ENCODE data around the gene FGF1.

FGF1 gene

DNA sequence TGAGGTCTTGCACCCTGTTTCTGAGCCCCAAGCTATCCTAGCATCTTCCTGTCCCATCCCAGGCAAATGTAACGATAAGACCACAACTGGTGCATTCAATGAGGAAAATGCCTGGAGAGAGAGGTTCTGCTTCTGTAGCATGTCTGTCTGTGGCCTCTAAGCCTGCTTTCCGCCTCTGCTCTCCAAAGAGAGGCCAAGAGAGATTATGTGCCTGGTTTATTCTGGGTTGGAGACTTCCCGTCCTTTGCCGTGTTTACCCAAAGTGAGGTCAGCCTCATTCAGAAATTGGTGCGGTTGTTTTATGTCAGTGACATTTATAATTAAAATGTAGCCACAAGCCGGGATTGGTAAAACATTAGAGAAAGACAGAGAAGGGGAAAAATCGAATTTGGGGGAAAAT, 77.8 kb downstream of the FGF1 start:
- DNase-seq, result no peak

DNA sequence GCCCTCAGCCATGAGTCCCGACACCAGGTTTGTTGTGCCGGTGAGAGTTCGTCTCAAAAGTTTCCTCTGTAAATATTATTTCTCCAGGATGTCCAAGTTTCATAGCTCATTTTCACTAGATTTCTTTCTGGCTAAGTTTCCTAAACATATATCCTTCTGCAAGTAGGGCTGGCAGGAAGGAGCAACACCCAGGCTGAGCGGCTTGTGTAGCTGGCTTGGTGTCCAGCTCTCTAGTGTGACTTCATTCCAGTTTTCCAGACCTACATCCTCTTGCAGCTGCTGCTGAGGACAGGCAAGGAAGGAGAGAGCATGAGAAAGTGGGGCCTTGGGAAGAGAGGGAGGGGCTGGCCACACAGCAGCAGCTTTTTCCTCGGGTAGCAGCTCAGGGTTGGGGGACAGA, 80.3 kb downstream of the FGF1 start:
- no peak for DNase-seq

DNA sequence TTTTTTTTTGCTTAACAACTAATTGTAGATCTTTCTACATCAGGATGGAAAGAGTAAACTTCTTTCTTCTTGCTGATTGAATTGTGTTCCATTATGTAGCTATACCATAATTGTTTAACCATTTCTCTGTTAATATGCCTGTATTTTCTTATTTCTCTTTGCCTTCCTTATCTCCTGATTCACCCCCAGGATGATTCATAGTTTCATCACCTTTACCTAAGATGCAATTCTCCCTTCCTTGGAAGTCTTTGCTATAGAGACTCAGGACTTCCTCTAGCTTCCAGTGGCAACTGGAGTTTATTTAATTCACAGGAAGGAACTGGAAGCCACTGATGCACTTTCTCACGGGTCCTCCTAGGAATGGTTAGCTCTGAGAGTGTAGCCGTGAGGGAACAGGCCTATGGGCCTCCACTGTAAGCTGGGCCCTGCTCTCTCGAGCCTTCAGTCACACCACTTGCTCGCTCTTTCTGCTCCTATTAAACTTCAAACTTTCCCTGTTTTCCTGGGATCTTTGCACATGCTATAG, 83.1 kb downstream of the FGF1 start:
- DNase-seq, result no peak

DNA sequence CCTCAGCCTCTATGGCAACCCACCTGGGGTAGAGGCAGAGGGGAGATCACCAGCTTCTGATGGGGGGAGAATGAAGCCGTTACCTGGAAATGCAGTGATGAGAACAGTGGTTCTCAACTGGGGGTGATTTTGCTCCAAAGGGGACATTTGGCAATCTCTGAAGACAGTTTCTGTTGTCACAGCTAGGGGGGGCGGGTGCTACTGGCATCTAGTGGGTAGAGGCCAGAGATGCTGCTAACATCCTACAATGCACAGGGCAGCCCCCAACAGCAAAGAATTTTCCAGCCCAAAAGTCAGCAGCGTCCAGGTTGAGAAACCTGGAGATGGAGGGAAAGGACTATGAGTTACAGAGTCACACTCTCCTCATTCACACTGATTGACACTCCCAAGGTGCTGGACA, 84.5 kb downstream of the FGF1 start:
- DNase-seq, result no peak

DNA sequence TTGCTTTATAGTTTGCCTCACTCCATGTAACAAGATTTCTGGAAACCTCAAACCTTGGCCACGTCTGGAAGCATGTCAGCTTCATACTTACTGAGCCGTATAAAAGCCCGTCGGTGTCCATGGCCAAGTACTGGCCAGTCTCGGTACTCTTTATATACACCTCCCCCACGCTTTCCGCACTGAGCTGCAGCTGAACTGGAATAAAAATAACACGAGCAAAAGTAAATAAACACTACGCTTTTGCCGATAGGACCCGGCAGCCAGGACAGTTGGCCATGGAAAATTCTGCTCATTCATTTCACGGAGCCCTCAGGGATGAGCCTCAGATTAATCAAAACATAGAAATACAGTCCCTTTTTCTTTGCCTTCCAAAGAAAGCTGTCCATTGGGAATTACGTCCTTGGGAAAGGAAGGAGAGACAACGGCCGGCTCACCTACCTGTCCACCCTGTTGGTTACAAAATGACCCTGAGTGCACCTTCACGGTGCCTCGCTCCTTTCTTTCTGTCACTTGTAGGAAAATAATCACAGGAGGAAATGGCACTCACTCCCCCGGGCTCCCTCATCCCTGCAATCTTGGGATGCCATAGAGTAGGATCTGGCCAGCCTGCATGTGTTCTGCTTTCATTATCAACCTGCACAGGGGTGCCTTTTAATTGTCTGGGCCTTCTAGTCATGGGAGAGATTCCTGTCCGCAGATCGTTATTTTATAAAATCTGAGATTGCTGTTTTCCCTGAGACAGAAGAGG, 85.1 kb downstream of the FGF1 start:
- DNase-seq, result no peak

DNA sequence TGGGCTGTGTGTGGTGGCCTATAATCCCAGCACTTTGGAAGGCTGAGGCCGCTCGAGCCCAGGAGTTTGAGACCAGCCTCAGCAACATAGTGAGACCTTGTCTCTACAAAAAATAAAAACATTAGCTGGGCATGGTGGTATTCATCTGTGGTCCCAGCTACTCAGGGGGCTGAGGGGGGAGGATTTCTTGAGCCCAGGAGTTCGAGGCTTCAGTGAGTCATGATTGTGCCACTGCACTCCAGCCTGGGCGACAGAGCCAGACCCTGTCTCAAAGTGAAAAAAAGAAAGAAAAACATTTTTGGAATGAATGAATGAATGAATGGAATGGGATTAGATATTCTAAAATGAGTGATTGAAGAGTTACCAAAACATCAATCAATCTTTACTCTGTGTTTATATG, 85.8 kb downstream of the FGF1 start:
- no peak for DNase-seq

DNA sequence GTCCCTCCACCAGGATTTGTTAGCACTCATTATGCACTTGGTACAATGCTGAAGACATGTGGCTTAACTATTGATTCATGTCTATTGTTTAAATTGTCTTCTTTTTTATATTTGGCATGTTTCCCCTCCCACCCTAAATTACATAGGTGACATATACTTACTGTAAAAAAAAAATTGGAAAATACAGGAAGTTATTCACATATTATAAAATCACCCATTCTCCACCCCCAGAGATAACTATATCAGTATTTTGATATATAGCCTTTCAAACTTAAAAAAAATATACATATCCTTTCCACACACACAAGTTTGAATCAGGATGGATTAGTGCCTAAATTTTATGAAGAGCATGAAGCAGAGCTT, 87.6 kb downstream of the FGF1 start:
- no peak for DNase-seq

DNA sequence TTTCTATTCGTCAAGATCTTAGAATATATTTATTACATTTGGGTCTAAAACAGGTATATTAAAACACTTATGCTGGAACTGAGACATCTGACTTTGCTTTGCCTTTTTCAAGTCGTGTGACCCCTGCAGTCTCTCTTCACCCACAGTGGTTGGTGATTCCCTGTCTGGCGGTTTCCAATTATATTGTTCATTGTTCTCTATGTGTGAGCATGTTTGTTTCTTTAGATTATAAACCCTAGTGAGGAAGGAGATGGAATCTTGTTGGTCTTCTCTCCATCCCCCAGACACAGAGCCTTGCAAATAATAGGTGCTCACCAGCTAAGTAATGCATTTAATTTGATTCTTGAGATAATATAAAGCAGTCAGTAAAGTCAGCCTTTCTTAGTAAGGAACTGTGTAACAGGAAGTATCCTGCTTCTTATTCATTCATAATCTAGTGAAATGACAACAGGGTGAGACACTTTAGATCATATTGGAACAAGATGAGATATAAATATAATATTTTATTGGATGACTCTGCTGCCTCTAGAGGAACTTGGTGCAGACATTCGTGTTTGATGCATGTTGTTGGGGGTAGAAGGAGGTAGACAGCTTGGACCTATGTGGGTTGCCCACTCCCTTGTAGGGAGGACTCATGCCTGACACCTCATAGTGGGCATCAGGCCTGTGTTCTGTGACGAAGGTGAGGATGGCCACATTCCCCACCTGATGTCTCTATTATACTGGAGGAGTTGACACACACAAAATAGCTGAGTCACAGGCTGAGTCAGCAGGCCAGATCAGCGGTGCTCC, 88.1 kb downstream of the FGF1 start:
- no peak for DNase-seq

DNA sequence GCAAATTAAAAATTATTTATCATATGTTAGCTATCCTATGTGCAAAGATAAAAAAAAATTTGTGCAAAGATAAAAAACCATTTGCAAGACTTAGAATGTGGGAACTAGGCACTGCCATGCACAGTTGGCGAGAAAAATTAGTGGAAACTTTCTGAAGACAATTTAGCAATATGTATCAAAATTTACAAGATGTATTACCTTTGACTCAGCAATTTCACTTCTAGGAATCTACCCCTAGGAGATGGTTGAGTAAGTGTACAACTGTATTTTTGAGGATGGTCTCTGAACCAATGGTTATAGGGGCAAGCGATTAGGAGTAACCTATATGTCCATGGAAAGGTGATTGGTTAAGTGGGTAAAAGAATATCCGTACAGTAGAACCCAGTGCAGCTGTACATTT, 88.9 kb downstream of the FGF1 start:
- DNase-seq, result no peak

DNA sequence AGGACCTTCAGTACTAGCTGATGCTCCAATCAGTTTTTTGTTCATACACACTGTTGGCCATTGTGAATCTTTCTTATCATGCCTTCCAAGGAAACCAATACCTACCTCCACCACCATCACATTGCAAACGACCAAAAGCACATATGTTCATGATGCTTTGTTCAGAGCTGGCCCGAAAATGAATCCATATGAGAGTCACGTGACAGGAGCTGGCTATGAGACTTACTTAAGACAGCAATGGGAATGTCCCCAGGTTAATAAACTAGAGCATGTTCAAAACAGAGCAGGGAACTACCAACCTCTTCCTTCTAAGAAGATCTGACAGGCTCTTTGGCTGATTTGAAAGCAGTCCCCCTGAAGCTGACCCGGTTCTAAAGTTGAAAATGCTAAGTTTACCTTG, 93.5 kb downstream of the FGF1 start:
- no peak for DNase-seq

DNA sequence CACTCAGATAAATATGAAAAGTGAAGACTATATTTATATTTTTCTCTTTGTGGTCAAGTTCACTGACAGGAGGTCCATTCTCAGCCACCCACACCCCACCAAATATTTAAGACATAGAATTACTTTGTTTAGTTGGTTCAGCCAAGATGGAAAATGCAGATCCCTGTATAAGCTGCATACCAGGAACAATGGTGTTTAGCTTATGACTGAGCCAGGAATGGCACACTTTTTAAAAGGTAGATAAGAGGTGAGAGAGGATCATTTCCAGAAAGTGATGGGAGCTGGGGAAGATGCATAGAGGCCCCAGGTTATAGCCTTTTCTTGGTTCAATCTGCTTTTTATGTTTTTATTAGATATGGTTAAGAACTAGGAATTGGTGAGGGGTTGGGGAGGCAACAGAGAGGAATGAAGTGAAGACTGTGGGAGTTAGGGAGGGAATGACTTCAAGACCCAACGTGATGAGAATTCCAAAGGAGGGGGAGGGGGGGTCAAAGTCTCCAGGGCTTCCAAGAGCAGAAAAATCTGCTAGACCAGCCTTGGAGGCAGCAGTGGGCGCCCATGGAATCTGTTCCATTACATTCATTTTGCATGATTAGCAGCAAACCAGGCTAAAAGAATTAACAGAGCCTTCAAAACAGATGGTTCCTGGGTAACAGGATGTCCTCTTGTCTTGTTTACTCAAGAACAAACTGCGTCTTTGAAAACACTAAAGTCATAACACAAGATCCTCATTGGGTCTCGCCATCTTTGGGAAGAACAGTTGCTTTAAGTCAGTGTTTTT, 95.2 kb downstream of the FGF1 start:
- DNase-seq, result no peak

DNA sequence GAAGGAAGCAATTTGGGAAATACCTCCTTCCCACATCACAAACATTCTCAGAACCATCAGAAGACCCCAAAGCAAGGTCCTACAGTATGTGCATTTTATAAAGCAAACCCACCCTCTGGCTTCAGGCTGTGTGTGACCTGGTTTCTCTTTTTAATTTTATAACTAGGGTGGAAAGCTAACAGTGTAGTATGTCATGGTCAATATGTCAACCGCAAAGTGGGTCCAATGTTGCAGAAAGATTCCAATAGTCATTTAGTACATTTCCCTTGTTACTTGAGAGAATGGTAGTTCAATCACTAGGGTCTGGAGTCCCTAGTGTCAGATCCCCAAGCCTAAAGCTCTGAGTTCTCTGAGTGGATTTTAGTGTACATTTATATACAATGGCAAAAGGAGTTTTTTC, 96.2 kb downstream of the FGF1 start:
- DNase-seq, result no peak

DNA sequence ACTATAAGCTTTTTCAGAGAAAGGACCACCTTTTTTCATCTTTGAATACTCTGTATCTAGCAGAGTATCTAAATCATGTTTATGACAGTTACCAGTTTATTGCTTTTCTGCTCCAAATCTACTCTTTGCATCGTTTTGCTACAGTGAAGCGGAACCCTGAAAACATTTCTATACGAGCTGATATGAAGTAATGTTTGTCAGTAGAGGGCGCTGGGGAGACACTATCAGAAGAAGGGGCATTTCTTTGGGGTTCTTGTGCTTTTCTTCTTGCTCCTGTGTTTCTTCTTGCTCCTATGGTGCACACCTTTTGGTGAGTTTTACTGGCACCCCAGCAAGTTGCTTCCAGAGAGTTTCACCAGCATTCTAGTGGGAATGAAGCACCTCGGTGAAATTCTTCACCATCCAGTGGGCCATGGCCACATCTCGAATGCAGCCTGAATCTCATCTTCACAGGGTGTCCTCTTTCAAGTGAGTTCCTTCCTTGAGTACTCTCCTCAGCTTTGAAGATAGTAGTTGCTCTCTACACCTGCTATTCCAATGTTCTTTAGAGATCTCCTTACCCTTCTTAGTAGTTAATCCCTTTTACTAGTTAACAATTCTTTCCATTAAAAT, 98.4 kb downstream of the FGF1 start:
- no peak for DNase-seq

DNA sequence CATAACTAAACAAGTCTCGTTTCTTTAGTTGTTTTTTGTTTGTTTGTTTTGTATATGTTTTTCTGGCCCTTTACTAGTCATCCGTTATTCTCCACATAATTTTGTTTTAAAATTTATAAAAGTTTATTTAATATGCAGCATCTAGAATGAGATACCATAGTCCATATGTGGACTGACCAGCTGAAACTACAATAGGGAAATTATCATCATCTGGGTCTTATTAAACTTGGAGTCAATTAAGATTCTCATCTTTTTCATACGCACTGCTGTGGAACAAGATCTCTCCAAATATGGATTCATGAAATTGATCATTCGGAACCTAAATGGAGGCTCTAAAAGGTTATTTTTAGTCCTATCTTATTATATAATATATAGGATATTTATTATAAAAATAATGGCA, 99.3 kb downstream of the FGF1 start:
- DNase-seq, result no peak

DNA sequence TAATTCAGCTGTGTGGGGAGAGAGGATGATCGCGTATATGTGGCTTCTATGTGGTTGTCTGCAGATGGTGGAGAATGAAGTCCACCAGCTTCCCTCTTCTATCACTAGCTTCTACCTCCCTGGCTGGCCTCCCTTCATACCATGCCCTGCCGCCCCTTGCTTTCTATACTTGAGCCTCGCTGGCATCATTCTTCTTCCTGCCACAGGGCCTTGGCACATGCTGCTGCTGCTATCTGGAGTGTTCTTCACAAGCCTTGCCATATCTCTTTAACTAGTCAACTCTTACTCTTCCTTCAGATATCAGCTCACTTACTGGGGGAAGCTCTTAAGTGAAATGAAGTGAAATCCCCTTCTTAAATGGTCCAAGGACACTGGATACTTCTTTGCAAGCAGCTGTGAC, 100.4 kb downstream of the FGF1 start:
- DNase-seq, result no peak

DNA sequence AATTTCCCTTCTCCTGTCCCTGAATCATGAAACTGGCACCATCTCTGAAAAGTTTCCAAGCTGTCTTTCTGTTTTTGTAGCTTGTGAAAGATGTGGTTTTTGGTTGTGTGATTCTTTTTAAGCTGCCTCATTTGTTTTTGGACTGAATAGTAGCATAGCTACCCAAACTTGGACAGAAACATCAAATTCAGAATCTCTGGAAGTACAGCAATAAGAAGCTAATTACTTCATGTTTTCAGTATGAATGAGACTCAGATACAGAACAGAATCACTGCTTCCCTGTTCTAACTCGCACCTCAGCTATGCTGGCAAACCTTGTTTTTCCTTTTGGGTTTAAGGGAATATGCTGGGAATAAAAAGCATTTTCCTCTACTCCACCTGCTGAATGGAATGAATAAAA, 101.0 kb downstream of the FGF1 start:
- DNase-seq, result no peak

DNA sequence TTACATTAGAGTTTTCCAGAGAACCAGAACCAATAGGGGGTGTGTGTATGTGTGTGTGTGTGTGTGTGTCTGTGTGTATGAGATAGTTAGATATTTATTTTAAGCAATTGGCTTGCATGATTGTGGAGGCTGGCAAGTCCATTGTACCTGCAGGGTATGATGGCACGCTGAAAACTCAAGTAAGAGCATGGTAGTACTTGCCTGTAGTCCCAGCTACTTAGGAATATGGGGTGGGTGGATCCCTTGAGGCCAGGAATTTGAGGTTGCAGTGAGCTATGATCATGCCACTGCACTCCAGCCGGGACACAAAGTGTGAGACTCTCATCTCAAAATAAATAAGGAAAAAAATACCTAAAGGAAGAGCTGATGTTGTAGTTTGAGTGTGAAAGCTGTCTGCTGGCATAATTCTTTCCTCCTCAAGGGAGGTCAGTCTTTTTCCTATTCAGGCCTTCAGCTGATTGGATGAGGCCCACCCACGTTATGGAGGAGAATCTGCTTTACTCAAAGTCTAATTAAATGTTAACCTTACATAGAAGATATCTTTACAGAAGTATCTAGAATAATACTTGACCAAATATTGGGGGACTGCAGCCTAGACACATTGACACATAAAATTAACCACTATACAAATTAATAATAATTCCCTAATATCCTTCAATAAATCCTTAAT, 107.6 kb downstream of the FGF1 start:
- no peak for DNase-seq

DNA sequence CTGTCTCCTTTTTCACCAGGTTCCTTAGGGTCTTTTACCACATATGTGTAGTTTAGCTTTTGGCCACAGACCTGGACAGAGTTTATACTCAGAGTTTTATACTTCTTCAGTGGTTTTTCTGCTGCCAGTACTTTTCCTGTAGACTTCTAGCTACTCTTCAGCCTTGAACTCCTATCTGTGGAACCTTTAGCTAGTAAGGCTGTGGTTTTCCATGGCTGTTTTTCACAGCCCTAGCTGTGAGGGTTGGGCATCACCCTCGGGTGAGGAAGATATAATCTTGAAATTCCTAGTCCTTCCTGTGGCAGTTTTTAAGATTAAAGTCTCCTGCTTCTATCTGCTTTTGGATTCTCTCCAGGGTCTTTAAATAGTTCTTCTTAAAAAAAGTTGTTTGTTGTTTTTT, 109.1 kb downstream of the FGF1 start:
- DNase-seq, result no peak

DNA sequence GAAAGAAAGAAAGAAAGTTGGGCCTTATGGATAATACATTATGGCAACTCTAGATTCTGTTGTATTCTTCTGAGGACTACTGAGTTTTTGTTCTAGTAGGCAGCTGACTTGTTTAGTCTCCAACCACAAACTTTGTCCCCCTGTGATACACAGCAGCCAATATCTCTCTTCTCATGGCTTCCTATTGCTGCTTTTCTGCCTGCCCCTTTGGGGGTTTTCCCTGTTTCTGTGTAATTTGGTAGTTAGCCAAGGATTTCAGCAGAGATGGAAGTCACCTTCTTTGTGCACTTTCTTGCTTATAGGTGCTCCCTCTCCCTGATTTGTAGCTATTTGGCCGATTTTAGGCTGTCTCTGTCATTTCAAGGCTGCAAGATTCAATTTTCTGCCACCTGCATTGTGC, 109.6 kb downstream of the FGF1 start:
- no peak for DNase-seq

DNA sequence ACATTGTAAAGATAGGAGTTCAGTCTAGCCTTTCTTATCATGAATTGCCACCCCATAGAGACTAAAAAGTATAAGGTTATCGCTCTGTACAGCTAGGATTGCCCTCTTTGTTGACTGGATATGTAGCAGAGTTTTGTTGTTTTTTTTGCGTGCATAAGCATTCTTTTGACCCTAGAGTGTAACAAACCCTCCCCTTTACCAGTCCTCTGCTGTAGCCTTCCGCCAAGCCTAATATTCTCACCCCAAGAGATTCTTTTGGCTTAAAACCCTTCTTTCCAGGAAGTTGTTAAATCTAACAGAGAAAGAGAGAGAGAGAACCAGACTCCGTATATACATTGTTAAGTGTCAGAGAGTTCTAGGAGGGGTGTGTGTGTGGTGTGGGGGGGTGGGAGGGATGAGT, 113.9 kb downstream of the FGF1 start:
- DNase-seq, result no peak

DNA sequence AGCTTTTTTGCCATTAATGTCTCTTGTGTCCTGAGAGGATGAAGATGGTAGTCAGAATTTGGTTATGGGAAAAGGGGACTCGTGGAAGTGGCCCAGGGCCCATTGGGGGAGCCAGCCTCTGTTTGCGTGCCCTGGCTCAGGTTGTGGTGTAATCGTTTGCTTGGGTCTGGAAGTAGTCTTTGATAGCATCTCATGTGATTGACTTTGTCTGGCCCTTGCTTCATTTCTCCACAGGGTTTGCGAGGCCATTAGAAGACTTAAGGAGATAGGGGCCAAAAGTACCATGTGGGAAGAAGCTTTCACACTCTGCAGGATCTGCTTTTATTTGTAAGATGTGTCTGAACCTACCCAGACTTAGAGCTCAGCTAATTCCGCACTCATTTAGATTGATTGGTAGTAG, 114.5 kb downstream of the FGF1 start:
- DNase-seq, result no peak

DNA sequence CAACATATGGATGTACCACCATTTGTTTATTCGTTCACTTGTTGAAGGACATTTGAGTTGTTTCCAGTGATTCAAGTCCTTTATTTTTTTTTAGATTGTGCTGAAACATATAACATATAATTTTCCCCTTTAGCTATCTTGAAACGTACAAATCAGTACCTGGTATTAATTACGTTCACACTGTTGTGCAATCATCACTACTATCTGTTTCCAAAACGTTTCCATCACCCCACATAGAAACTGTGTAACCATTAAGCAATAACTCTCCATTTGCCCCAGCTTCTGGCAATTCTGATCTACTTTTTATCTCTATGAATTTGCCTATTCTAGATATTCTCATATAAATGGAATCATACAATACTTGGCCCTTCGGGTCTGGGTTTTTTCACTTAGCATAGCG, 116.0 kb downstream of the FGF1 start:
- no peak for DNase-seq

DNA sequence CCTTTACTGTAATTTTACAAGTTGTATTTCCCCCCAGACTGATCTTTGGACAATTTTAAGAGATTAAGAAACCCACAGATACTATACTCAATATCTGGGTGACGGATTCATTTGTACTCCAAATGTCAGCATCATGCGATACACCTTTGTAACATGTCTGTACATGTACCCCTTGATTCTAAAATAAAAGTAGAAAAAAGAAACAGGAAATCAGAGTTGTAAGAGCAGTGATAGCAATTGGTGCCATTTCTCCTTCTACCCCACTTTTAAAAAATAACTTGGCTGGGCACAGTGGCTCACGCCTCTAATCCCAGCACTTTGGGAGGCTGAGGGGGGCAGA, 116.9 kb downstream of the FGF1 start:
- no peak for DNase-seq
